Melanocyte of skin (primary cell): ENCODE data around the gene RPF1. TPM values are rescaled to one million over a fixed set of nuclear protein-coding genes. Genes with fewer than 3 reads are reported as not detected.

ENCODE experiments used
- total RNA-seq, 2 donors: library from RNA; depleted of rRNA; stranded (reverse); fragments of >200 nt; gene quantifications; 2 replicates each; pipeline ENCODE4 v1.2.3, GENCODE V29; 2012

The RPF1 gene
- 10 to 100 TPM; 34.1 to 49.6 TPM for total RNA-seq

GRCh38 chr1:84478876-84479868, at the start of gene RPF1:
Gene RPF1 (plus strand): TSS chr1:84479266. CDS start chr1:84479282, 16 bp downstream.

DNA sequence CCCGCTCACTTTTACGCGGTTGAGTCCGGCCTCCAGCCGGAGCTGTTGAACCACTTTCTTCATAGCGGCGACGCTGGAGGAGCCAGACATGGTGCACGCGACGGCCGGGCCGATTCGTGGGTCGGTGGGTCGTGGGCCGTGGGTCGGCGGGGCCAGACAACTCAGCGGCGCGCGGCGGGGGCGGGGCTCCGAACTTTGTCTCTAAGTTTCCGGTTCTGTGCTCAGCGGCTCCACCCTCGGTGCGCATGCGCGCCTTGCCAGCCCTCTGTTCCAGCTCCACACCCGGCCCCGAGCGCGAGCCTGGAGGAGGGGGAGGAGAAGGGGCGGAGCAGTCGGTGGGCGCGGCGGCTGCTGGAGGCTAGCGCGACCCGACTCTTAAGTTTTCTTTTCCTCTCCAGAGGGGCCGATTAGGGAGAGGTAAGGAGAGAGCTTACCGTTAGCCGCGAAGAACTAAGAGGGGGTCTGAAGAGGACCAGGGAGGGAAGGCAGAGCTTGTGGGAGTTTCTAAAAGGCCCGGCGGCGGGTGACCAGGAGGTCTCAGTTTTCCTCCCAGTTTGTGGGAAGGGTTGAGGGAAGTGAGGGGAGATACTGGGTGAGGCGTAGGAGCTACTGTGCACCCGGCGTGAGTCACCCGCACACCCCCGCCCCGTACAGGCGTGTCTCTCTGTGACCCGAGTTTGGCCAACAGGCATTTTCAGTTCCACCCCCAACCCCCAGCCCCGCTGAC, 27.1 kb downstream of the RPF1 start, which contains the start of the genes GNG5 and SPATA1:
Gene GNG5, minus strand, starts transcription at position 580 of the 727 bp plus-strand sequence. Its CDS starts 490 bp downstream, at position 90.
Gene SPATA1, plus strand, starts transcription at position 385 of the 727 bp plus-strand sequence. CDS start 9,974 bp downstream, outside the sequence.

Other genes with a start within 250 kb of the RPF1 start
- 1 to 10 TPM in 1 of 2 donors, under 1 TPM in 1; 1.00 to 2.8 TPM for gene SAMD13, start 177.6 kb upstream of the RPF1 start, total RNA-seq
- under 1 TPM in 1 of 2 donors, not detected in 1; 0.69 TPM for gene DNASE2B, start 80.8 kb upstream of the RPF1 start, total RNA-seq
- gene SPATA1, start 27.1 kb downstream of the RPF1 start, total RNA-seq, result 1 to 10 TPM in 1 of 2 donors, under 1 TPM in 1; 0.33 to 1.0 TPM
- gene GNG5, start 27.3 kb downstream of the RPF1 start, total RNA-seq, result 10 to 100 TPM; 21.7 to 36.3 TPM
- gene CTBS, start 95.2 kb downstream of the RPF1 start, total RNA-seq, result 10 to 100 TPM in 1 of 2 donors, 1 to 10 TPM in 1; 10.0 to 10.3 TPM
- 10 to 100 TPM; 14.5 to 14.7 TPM for gene SSX2IP, start 211.2 kb downstream of the RPF1 start, total RNA-seq